Thoracic aorta (tissue), 2 donors: ENCODE measurements around the gene PLXDC1. TPM values are rescaled to one million over a fixed set of nuclear protein-coding genes. Genes with fewer than 3 reads are reported as not detected.

ENCODE experiments used
- ATAC-seq: fragments of 150-250 bp; one replicate; pipeline ENCODE4 v1.8.0; 2017; ENCODE audit warnings: low read depth; ENCODE audit not compliant: insufficient number of reproducible peaks, low FRiP score
- DNase-seq: peaks from one replicate; pipeline ENCODE4 v3.0.0-alpha.2; 2020; ENCODE audit warnings: low spot score
- H3K27ac ChIP-seq, 2 donors: fragments of 200-600 bp; sonication (generic); 1 replicate in 1 of 2; 2 replicates in 1 of 2; pipeline ENCODE4 v1.5.1; 2016; ENCODE audit warnings: mild to moderate bottlenecking in 2 of 2, moderate library complexity in 2 of 2
- H3K27me3 ChIP-seq: fragments of 200-600 bp; sonication (generic); replicated peaks from 2 replicates; pipeline ENCODE4 v1.6.0; 2016; ENCODE audit warnings: mild to moderate bottlenecking; ENCODE audit not compliant: insufficient read depth
- H3K36me3 ChIP-seq: fragments of 200-600 bp; sonication (generic); one replicate; pipeline ENCODE4 v1.5.1; 2016
- H3K4me1 ChIP-seq, 2 donors: fragments of 200-600 bp; sonication (generic); 1 replicate in 1 of 2; 2 replicates in 1 of 2; pipeline versions ENCODE4 v1.5.1 to v1.6.0; 2016; ENCODE audit warnings: low read depth in 2 of 2, mild to moderate bottlenecking in 1 of 2; ENCODE audit not compliant: control insufficient read depth in 1 of 2
- H3K4me3 ChIP-seq: fragments of 200-600 bp; sonication (generic); 2 replicates; pipeline ENCODE4 v1.5.1; 2016; ENCODE audit warnings: mild to moderate bottlenecking
- H3K9me3 ChIP-seq: fragments of 200-600 bp; sonication (generic); 2 replicates; pipeline ENCODE4 v1.5.1; 2016
- CTCF ChIP-seq: fragments of 200-600 bp; sonication (generic); IDR thresholded peaks from one replicate; pipeline ENCODE4 v1.5.1; 2019; ENCODE audit warnings: antibody characterized with exemption
- total RNA-seq, 2 donors: library from RNA; depleted of rRNA; stranded (reverse); fragments of >200 nt; gene quantifications; one replicate each; pipeline versions ENCODE4 v1.1.0 to v1.2.3, GENCODE V29; 2016

Gene PLXDC1
- total RNA-seq, 2 donors from 2014 or later = 7.0 to 13.9 TPM

DNA sequence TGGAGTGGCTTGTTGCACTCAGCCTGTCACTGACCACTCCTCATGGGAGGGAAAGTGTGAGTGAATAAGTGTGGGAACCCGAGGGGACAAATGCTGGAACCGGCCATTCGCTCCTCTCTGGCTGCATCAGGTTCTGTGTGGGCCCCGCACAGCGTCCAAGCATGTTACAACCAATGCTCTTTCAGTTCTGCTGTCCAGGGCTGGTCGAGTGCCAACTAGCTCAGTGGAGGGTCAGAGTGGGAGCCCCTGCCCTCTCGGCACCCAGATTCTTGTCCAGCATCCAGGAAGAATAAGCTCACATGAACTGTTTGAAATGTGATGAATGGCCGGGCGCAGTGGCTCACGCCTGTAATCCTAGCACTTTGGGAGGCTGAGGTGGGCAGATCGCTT is 135.9 kb downstream of the PLXDC1 start:
- ATAC-seq = no peak
- Histone ChIP-seq H3K27ac (no peak overlapping the region), H3K4me1 (peaks cover 0 to 3% of the 10 kb centered on the region in 2 donors), H3K27me3 (no peaks in the 10 kb centered on the region), H3K36me3 (no peaks in the 10 kb centered on the region), H3K9me3 (no peaks in the 10 kb centered on the region), H3K4me3 (no peak overlapping the region)
- no peak for DNase-seq
- no peak for TF ChIP-seq CTCF

DNA sequence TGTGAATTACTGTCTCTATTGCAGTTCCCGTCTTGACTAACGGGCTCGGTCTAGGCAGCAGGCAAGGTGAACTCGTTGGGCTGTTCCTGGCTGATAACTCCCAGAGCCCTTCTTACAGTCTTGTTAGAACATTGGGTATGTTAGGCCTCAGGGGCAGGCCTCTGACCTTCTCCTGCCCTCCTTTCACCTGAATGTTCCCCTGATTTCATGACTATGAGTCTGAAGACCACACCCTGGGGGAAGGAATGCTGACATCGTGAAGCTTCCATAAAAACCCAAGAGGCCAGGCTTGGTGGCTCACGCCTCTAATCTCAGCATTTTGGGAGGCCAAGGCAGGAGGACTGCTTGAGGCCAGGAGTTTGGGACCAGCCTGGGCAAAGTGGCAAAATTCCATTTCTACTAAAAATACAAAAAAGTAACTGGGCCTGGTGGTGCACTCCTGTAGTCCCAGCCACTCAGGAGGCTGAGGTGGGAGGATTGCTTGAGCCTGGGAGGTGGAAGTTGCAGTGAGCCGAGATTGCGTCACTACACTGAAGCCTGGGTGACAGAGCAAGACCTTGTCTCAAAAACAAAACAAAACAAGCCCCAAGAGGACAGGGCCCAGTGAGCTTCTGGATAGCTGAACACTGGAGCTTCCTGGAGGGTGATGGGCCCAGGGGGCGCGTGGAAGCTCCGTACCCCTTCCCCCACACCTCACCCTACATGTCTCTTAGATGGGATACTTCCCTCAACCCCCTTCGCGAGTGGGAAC is 136.5 kb downstream of the PLXDC1 start:
- no peak overlapping the region for H3K4me3 ChIP-seq
- H3K27me3 ChIP-seq = no peaks in the 10 kb centered on the region
- H3K27ac ChIP-seq = no peak overlapping the region
- no peaks in the 10 kb centered on the region for H3K36me3 ChIP-seq
- H3K4me1 ChIP-seq = peaks cover 0 to 3% of the 10 kb centered on the region in 2 donors
- ATAC-seq = no peak
- TF ChIP-seq CTCF = no peak
- no peak for DNase-seq
- no peaks in the 10 kb centered on the region for H3K9me3 ChIP-seq

DNA sequence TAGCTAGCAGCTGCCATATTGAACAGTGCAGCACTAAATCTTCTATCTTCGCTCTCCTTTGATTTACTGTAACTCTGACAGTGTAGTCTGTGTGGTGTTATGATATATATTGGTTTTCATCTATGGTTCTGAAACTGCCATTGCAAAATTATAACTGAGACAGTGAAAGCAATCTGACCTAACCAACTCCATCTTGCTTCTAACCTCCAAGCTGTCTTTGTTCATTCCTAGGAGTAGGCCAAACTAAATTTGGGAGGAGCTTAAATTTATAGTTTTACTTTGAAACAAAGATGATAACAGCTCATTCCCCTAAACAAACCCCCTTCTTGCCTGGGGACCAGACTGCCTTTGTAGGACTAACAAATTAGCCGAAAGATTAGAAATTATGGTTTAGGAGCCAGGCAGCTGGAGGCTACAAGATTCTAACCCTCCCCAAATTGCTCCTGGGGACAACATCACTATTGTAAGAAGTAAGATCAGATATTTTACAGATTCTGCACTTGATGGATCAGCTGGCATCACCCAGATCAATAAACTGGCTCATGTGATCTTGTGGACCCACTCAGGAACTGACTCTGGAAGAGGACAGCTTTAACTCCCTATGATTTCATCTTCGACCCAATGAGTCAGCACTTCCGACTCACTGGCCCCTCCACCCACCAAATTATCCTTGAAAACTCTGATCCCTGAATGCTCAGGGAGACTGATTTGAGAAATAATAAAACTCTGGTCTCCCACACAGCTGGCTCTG is 137.2 kb downstream of the PLXDC1 start:
- Histone ChIP-seq H3K9me3 (no peaks in the 10 kb centered on the region), H3K36me3 (no peaks in the 10 kb centered on the region), H3K4me3 (no peak overlapping the region), H3K27me3 (no peaks in the 10 kb centered on the region), H3K4me1 (peaks cover 0 to 3% of the 10 kb centered on the region in 2 donors), H3K27ac (no peak overlapping the region)
- no peak for TF ChIP-seq CTCF
- no peak for DNase-seq
- no peak for ATAC-seq

Other genes starting within 250 kb of the PLXDC1 start
- not detected for gene FBXO47, start 184.2 kb downstream of the PLXDC1 start, total RNA-seq
- gene ARL5C, start 14.5 kb upstream of the PLXDC1 start, total RNA-seq = under 1 TPM in 1 of 2 donors, not detected in 1; 0.27 TPM
- 10 to 100 TPM; 14.3 to 15.6 TPM for gene CACNB1, start 46.0 kb upstream of the PLXDC1 start, total RNA-seq
- 1,000 to 10,000 TPM; 1,315 to 2,278 TPM for gene RPL19, start 48.6 kb upstream of the PLXDC1 start, total RNA-seq
- 10 to 100 TPM; 13.9 to 14.3 TPM for gene STAC2, start 74.3 kb upstream of the PLXDC1 start, total RNA-seq
- gene FBXL20, start 250.0 kb upstream of the PLXDC1 start, total RNA-seq = 10 to 100 TPM; 30.8 to 45.2 TPM